GM12801 (cell line): ENCODE measurements around the gene S100B.

Experiments
- CTCF ChIP-seq: IDR thresholded peaks from one replicate; pipeline ENCODE4 v1.5.1; 2011; ENCODE audit warnings: control low read depth; ENCODE audit not compliant: insufficient read length; ENCODE audit errors: extremely low read depth

Gene S100B

GRCh38 chr21:46572850-46573249 lies 32.0 kb downstream of the S100B start:
- TF ChIP-seq CTCF = no peak

GRCh38 chr21:46570631-46571030 lies 34.3 kb downstream of the S100B start:
- TF ChIP-seq CTCF = no peak

GRCh38 chr21:46570119-46570518 lies 34.8 kb downstream of the S100B start:
- TF ChIP-seq CTCF = no peak

- TF ChIP-seq CTCF = no peak
These were observed 35.8 kb downstream of the S100B start for GRCh38 chr21:46569081-46569480.

- no peak for TF ChIP-seq CTCF
These were observed 36.3 kb downstream of the S100B start for GRCh38 chr21:46568562-46568961.

- no peak for TF ChIP-seq CTCF
These were observed 37.5 kb downstream of the S100B start for GRCh38 chr21:46567348-46567747.

- TF ChIP-seq CTCF = no peak
These were observed 40.5 kb downstream of the S100B start for GRCh38 chr21:46564391-46564790.

- no peak for TF ChIP-seq CTCF
These were observed 41.8 kb downstream of the S100B start for GRCh38 chr21:46562964-46563607.
